ENCODE results near the gene ASB7.
A peak's percentile ranks its signal among the peaks of the same experiment; 100 is the strongest.

Gene ASB7

DNA sequence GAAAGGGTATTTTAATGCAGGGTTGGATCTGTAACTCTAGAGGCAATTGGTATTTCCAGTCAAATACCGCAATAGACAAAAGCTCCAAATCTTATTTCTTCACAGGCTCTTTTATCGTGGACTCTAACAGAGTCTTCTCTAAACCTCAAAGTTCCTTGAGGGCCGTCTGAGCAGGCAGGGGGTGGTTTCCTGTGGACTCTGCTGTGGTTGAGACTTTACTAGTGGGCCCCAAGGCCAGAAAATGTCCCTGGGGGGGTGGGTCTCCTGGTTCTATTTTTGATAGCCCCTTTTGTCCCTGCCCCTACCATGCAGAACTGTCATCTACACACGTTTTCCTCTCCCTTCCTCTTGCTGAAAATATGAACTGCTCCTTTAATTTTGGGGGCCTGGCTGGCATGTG is 80.1 kb downstream of the ASB7 start:
- H3K4me3 ChIP-seq (ENCODE audit: low read depth, low read length): no peak overlapping the region
- H3K4me1 ChIP-seq (ENCODE audit: control insufficient read depth, insufficient read depth, low read length, unreplicated experiment): peaks cover 21% of the 10 kb centered on the region
- no peak overlapping the region for H2AFZ ChIP-seq (ENCODE audit: low read length, unreplicated experiment)
- H3K79me2 ChIP-seq (ENCODE audit: control insufficient read depth, insufficient read depth, low read length, unreplicated experiment): no peaks in the 10 kb centered on the region
- H3K36me3 ChIP-seq (ENCODE audit: insufficient read depth, low read length): no peaks in the 10 kb centered on the region
- no peak overlapping the region for H3K27ac ChIP-seq (ENCODE audit: low read depth, low read length)
- H3K27me3 ChIP-seq (ENCODE audit: insufficient read depth, low read length): no peaks in the 10 kb centered on the region

- Histone ChIP-seq H3K36me3 (ENCODE audit: insufficient read depth, low read length) (no peaks in the 10 kb centered on the region), H3K4me1 (ENCODE audit: control insufficient read depth, insufficient read depth, low read length, unreplicated experiment) (peaks cover 30% of the 10 kb centered on the region), H2AFZ (ENCODE audit: low read length, unreplicated experiment) (no peak overlapping the region), H3K27ac (ENCODE audit: low read depth, low read length) (no peak overlapping the region), H3K4me3 (ENCODE audit: low read depth, low read length) (no peak overlapping the region), H3K79me2 (ENCODE audit: control insufficient read depth, insufficient read depth, low read length, unreplicated experiment) (no peaks in the 10 kb centered on the region), H3K27me3 (ENCODE audit: insufficient read depth, low read length) (no peaks in the 10 kb centered on the region)
Measured at GRCh38 chr15:100683434-100683833, 81.0 kb downstream of the ASB7 start.

DNA sequence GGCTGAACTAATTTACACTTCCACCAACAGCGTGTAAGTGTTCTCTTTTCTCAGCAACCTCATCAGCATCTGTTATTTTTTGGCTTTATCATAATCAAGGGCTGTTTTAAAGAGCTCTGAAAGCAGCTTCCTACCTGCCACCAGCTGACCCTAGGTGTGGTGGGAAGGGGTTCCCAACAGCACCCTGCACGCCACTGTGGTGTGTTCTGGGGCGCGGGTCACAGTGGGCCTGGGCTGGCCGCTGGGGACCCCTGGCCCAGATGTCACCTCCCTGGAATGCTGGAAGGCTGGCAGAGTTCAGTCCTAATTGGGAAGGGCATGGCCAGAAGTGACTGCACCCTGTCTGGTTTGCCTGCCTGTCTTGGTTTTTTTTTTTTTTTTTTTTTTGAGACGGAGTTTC is 82.2 kb downstream of the ASB7 start:
- H3K36me3 ChIP-seq (ENCODE audit: insufficient read depth, low read length): no peaks in the 10 kb centered on the region
- no peak overlapping the region for H3K4me3 ChIP-seq (ENCODE audit: low read depth, low read length)
- H3K27ac ChIP-seq (ENCODE audit: low read depth, low read length): no peak overlapping the region
- no peak overlapping the region for H2AFZ ChIP-seq (ENCODE audit: low read length, unreplicated experiment)
- no peaks in the 10 kb centered on the region for H3K79me2 ChIP-seq (ENCODE audit: control insufficient read depth, insufficient read depth, low read length, unreplicated experiment)
- no peaks in the 10 kb centered on the region for H3K27me3 ChIP-seq (ENCODE audit: insufficient read depth, low read length)
- H3K4me1 ChIP-seq (ENCODE audit: control insufficient read depth, insufficient read depth, low read length, unreplicated experiment): peaks cover 34% of the 10 kb centered on the region

DNA sequence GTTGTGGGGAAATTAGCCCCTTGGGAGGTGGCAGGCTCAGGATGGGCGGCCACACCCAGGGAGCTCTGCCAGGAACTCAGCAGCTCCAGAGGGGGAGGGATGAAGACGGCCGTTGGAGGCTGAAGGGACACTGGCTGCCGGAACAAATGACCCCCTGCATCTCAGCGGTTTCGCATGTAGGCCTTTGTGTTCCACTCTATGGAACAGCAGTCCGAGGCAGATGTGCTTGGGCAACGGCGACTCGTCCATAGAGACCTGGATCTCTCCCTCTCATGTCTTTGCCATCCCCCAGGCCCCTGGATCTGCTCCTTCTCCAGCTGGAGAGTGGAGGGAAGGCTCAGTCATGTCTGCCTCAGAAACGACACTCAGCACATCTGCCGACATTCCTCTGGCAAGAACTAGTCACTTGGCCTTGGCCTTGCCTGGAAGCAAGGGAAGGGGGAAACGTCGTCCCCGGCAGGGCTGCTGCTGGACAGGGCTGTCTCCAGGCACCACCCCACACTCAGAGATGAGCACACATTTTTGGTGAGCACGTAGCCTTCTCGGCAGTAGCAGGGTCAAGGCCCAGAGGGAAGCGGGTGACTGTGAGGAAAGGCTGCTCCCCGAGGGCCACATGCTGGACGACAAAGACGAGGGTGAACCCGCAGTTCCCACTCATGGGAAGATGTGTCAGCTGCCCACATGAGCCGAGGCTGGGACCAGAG is 83.8 kb downstream of the ASB7 start:
- peak overlapping the region; percentile 99 for H3K27ac ChIP-seq (ENCODE audit: low read depth, low read length)
- H3K36me3 ChIP-seq (ENCODE audit: insufficient read depth, low read length): no peaks in the 10 kb centered on the region
- H3K79me2 ChIP-seq (ENCODE audit: control insufficient read depth, insufficient read depth, low read length, unreplicated experiment): no peaks in the 10 kb centered on the region
- H3K4me3 ChIP-seq (ENCODE audit: low read depth, low read length): peak overlapping the region; percentile 66; the same call in 1 of the 2 replicates
- H2AFZ ChIP-seq (ENCODE audit: low read length, unreplicated experiment): peak overlapping the region; percentile 38
- H3K27me3 ChIP-seq (ENCODE audit: insufficient read depth, low read length): no peaks in the 10 kb centered on the region
- peaks cover 29% of the 10 kb centered on the region for H3K4me1 ChIP-seq (ENCODE audit: control insufficient read depth, insufficient read depth, low read length, unreplicated experiment)

DNA sequence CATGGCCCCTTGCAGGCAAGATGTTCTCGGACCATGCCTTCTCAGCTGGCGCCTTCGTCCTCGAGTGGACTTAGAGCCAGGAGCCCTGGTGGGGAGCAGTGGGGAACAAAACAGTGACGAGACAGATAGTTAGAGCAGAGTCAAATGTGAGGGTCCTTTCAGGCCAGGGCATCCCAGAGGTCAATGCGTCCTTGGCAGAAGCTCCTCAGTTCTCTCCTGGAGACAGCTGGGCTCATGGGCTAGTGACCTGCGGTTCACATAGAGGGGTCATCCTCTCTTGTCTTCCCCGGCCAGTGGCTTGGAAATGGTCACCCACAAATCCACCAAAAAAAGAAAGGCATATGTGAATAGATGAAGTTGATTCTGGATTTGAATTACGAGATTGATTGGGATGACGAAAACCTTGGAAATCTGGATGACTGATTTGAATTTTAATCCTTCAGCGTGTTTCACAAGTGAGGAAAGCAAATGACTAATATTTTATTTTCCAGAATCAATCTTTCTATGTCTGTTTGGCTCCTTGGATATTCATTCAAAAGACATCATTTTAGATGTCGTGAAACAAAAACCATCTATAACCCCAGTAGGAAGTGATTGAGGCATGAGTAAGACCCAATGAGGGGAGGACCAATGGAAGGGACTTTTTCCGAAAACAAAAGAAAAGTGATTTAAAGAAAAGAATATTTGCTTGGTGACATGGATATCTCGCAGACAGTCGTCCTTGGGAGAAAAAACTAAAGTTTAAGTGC is 84.5 kb downstream of the ASB7 start:
- Histone ChIP-seq H3K36me3 (ENCODE audit: insufficient read depth, low read length) (no peaks in the 10 kb centered on the region), H2AFZ (ENCODE audit: low read length, unreplicated experiment) (peak overlapping the region; percentile 38), H3K4me3 (ENCODE audit: low read depth, low read length) (peak overlapping the region; percentile 66), H3K79me2 (ENCODE audit: control insufficient read depth, insufficient read depth, low read length, unreplicated experiment) (no peaks in the 10 kb centered on the region), H3K27me3 (ENCODE audit: insufficient read depth, low read length) (no peaks in the 10 kb centered on the region), H3K27ac (ENCODE audit: low read depth, low read length) (peak overlapping the region; percentile 99), H3K4me1 (ENCODE audit: control insufficient read depth, insufficient read depth, low read length, unreplicated experiment) (peaks cover 25% of the 10 kb centered on the region)

GRCh38 chr15:100687582-100688141 is 85.3 kb downstream of the ASB7 start:
- H3K79me2 ChIP-seq (ENCODE audit: control insufficient read depth, insufficient read depth, low read length, unreplicated experiment): no peaks in the 10 kb centered on the region
- H3K4me1 ChIP-seq (ENCODE audit: control insufficient read depth, insufficient read depth, low read length, unreplicated experiment): peaks cover 31% of the 10 kb centered on the region
- no peaks in the 10 kb centered on the region for H3K36me3 ChIP-seq (ENCODE audit: insufficient read depth, low read length)
- peak overlapping the region; percentile 38 for H2AFZ ChIP-seq (ENCODE audit: low read length, unreplicated experiment)
- no peaks in the 10 kb centered on the region for H3K27me3 ChIP-seq (ENCODE audit: insufficient read depth, low read length)
- H3K27ac ChIP-seq (ENCODE audit: low read depth, low read length): peak overlapping the region; percentile 99
- peak overlapping the region; percentile 66 for H3K4me3 ChIP-seq (ENCODE audit: low read depth, low read length)

GRCh38 chr15:100688549-100689120 is 86.2 kb downstream of the ASB7 start:
- H3K4me3 ChIP-seq (ENCODE audit: low read depth, low read length): no peak overlapping the region
- H3K27ac ChIP-seq (ENCODE audit: low read depth, low read length): peak overlapping the region; percentile 99
- H3K4me1 ChIP-seq (ENCODE audit: control insufficient read depth, insufficient read depth, low read length, unreplicated experiment): peaks cover 33% of the 10 kb centered on the region
- no peaks in the 10 kb centered on the region for H3K36me3 ChIP-seq (ENCODE audit: insufficient read depth, low read length)
- no peaks in the 10 kb centered on the region for H3K27me3 ChIP-seq (ENCODE audit: insufficient read depth, low read length)
- H3K79me2 ChIP-seq (ENCODE audit: control insufficient read depth, insufficient read depth, low read length, unreplicated experiment): no peaks in the 10 kb centered on the region
- no peak overlapping the region for H2AFZ ChIP-seq (ENCODE audit: low read length, unreplicated experiment)

DNA sequence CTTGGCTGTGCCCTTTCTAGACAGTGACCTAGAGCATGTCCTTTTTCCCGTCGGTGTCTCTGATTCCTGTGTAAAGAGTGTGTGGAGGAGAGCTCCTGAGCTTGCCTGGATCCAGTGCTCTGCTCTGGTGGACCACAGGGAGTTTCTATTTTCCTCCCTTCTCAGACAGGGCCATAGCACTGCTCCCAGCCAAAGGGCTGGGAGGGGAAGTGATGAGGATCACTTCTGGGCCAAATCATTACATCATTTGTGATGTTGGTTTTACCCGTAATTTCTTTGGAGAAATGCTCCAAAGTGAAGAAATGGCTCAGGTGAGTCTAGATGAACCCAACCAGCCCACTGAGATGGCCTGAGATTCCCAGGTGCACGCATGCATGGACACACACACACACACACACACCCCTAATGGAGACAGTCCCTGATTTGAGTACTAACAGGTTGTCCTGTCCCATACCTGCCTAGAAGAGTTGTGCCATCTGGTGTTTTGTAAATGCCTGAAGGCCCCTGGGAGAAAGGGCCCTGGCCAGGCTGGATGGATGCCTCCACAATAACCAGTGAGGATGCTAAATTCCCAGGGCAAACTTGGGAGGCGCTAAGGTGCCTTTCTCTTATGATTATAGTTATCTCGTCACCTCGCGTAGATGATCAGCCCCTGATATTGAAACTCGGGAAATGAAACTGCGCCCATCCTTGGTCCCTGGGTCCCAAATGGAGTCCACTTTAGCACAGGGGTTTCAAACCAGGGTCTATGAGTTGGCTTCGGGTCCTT is 86.9 kb downstream of the ASB7 start:
- H3K4me1 ChIP-seq (ENCODE audit: control insufficient read depth, insufficient read depth, low read length, unreplicated experiment): peaks cover 35% of the 10 kb centered on the region
- H3K4me3 ChIP-seq (ENCODE audit: low read depth, low read length): no peak overlapping the region
- H3K27ac ChIP-seq (ENCODE audit: low read depth, low read length): peak overlapping the region; percentile 99
- no peak overlapping the region for H2AFZ ChIP-seq (ENCODE audit: low read length, unreplicated experiment)
- H3K79me2 ChIP-seq (ENCODE audit: control insufficient read depth, insufficient read depth, low read length, unreplicated experiment): no peaks in the 10 kb centered on the region
- H3K27me3 ChIP-seq (ENCODE audit: insufficient read depth, low read length): no peaks in the 10 kb centered on the region
- H3K36me3 ChIP-seq (ENCODE audit: insufficient read depth, low read length): no peaks in the 10 kb centered on the region

GRCh38 chr15:100690032-100690794 is 87.8 kb downstream of the ASB7 start:
- Histone ChIP-seq H2AFZ (ENCODE audit: low read length, unreplicated experiment) (no peak overlapping the region), H3K79me2 (ENCODE audit: control insufficient read depth, insufficient read depth, low read length, unreplicated experiment) (no peaks in the 10 kb centered on the region), H3K27ac (ENCODE audit: low read depth, low read length) (no peak overlapping the region), H3K4me3 (ENCODE audit: low read depth, low read length) (no peak overlapping the region), H3K36me3 (ENCODE audit: insufficient read depth, low read length) (no peaks in the 10 kb centered on the region), H3K4me1 (ENCODE audit: control insufficient read depth, insufficient read depth, low read length, unreplicated experiment) (peaks cover 43% of the 10 kb centered on the region), H3K27me3 (ENCODE audit: insufficient read depth, low read length) (no peaks in the 10 kb centered on the region)

DNA sequence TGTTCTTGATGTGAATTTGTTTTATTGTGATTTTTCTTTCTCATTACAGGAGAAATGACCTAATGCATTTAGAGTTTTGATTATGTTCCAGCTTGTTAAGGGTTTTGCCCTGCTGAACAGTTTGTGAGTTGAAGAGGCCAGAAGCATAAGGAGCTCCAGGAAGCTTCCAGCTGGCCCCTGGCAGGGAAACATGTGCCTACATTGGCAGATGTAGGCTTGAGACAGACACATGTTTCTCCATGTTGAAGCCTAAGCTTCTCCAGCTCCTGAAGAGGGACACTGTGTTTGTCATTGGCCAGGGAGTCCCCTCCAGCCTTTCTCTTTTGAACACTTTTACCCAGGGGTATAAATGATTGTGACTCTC is 88.4 kb downstream of the ASB7 start:
- Histone ChIP-seq H3K4me3 (ENCODE audit: low read depth, low read length) (no peak overlapping the region), H3K36me3 (ENCODE audit: insufficient read depth, low read length) (no peaks in the 10 kb centered on the region), H3K27me3 (ENCODE audit: insufficient read depth, low read length) (no peaks in the 10 kb centered on the region), H3K79me2 (ENCODE audit: control insufficient read depth, insufficient read depth, low read length, unreplicated experiment) (no peaks in the 10 kb centered on the region), H3K27ac (ENCODE audit: low read depth, low read length) (no peak overlapping the region), H3K4me1 (ENCODE audit: control insufficient read depth, insufficient read depth, low read length, unreplicated experiment) (peaks cover 44% of the 10 kb centered on the region), H2AFZ (ENCODE audit: low read length, unreplicated experiment) (no peak overlapping the region)
